K562 (cell line): ENCODE measurements around the gene ZNF514. TPM values are rescaled to one million over a fixed set of nuclear protein-coding genes. Genes with fewer than 3 reads are reported as not detected.

Experiments used
- ADNP ChIP-seq: fragments of 200-800 bp; sonication (Bioruptor generic); IDR thresholded peaks from 2 replicates; pipeline ENCODE4 v1.6.1; 2016; ENCODE audit warnings: missing genetic modification characterization, missing compliant biosample characterization
- CBX1 ChIP-seq: sonication (generic); IDR thresholded peaks from 2 replicates; pipeline ENCODE4 v1.6.1; 2016; ENCODE audit warnings: antibody characterized with exemption, low read depth, mild to moderate bottlenecking
- GATA2 ChIP-seq: sonication (generic); formaldehyde crosslinking; IDR thresholded peaks from 2 replicates; pipeline ENCODE4 v1.4.0; 2020; ENCODE audit warnings: mild to moderate bottlenecking, missing genetic modification reagents
- PCBP1 ChIP-seq: fragments of 200-400 bp; formaldehyde crosslinking; IDR thresholded peaks from 2 replicates; pipeline ENCODE4 v1.6.1; 2018; ENCODE audit warnings: mild to moderate bottlenecking, low read depth, low read length; ENCODE audit not compliant: poor library complexity, severe bottlenecking
- PML ChIP-seq: IDR thresholded peaks from 2 replicates; pipeline ENCODE4 v1.6.1; 2012; ENCODE audit warnings: low read length, inconsistent platforms
- SMAD3 ChIP-seq: fragments of 450-650 bp; formaldehyde crosslinking; conservative IDR thresholded peaks from 2 replicates; pipeline ENCODE4 v1.4.0; 2020; ENCODE audit warnings: mild to moderate bottlenecking
- SP2 ChIP-seq: IDR thresholded peaks from 2 replicates; pipeline ENCODE4 v1.6.1; 2011; ENCODE audit warnings: mild to moderate bottlenecking, low read depth, low read length, moderate library complexity; ENCODE audit not compliant: poor library complexity, severe bottlenecking; ENCODE audit errors: extremely low read depth
- TGIF2 ChIP-seq: sonication (generic); formaldehyde crosslinking; IDR thresholded peaks from 2 replicates; pipeline ENCODE4 v1.8.1; 2022; ENCODE audit warnings: mild to moderate bottlenecking, missing genetic modification reagents, moderate library complexity
- ZNF232 ChIP-seq: sonication (generic); formaldehyde crosslinking; IDR thresholded peaks from 2 replicates; pipeline ENCODE4 v1.8.0; 2022; ENCODE audit warnings: mild to moderate bottlenecking, missing genetic modification reagents
- polyA plus RNA-seq, 8 experiments: library from polyadenylated mRNA; depleted of rRNA in 4 of 8; stranded (reverse) in 5 of 8; unstranded in 3 of 8; fragments of >200 nt; fragmentation: Nextera tagmentation in 2 of 8; fragmentation: Illumina TruSeq in 1 of 8; extraction: Ambion mirVana in 2 of 8; extraction: Trizol in 1 of 8; gene quantifications; 2 replicates each; pipeline versions ENCODE4 v1.2.1 to v1.2.3, GENCODE V29; 2011 to 2014; ENCODE audit warnings: inconsistent platforms in 1 of 8, missing spikeins in 1 of 8
- total RNA-seq, 7 experiments: library from RNA; depleted of rRNA in 6 of 7; stranded (reverse); fragments of >200 nt in 6 of 7; fragmentation: Illumina TruSeq in 2 of 7; extraction: Trizol in 2 of 7; gene quantifications; 2 replicates each; pipeline versions ENCODE4 v1.2.1 to v1.2.3, GENCODE V29; 2011 to 2021; ENCODE audit warnings: low replicate concordance in 1 of 7
- TF ChIP-seq, protein P1 (sequence below): IDR thresholded peaks from 3 replicates; pipeline ENCODE4 v1.6.1; 2011; ENCODE audit warnings: borderline replicate concordance, mild to moderate bottlenecking; ENCODE audit not compliant: insufficient read length, insufficient read depth
- TF ChIP-seq, protein P2 (sequence below): sonication (generic); formaldehyde crosslinking; IDR thresholded peaks from 2 replicates; pipeline ENCODE4 v1.8.0; 2023; ENCODE audit warnings: mild to moderate bottlenecking, missing genetic modification reagents
- TF ChIP-seq, protein P3 (sequence below): fragments of 250-450 bp; sonication (Bioruptor Pico); IDR thresholded peaks from 2 replicates; pipeline ENCODE4 v1.8.0; 2022; ENCODE audit warnings: moderate library complexity, mild to moderate bottlenecking, inconsistent platforms
- TF ChIP-seq, protein P4 (sequence below): sonication (generic); formaldehyde crosslinking; IDR thresholded peaks from 2 replicates; pipeline ENCODE4 v1.8.0; 2022; ENCODE audit warnings: mild to moderate bottlenecking, missing genetic modification reagents
- TF ChIP-seq, protein P5 (sequence below), 2 experiments: fragments of 250-450 bp in 1 of 2; fragments of 450-650 bp in 1 of 2; sonication (Bioruptor Pico) in 1 of 2; IDR thresholded peaks; 2 replicates each; pipeline versions ENCODE4 v1.6.1 to v1.8.0; 2016 to 2021; ENCODE audit warnings: mild to moderate bottlenecking in 2 of 2, moderate library complexity in 2 of 2, missing compliant biosample characterization in 1 of 2, missing genetic modification characterization in 1 of 2
- TF ChIP-seq, protein P6 (sequence below): fragments of 150-350 bp; conservative IDR thresholded peaks from 2 replicates; pipeline ENCODE4 v1.6.1; 2014; ENCODE audit warnings: low read length

Gene ZNF514
- total and polyA plus RNA-seq, 9 of the 15 experiments (the other 6 are each of a cell fraction or from before 2014, with no cell fraction given): 7.5 to 17.7 (median 11.4) TPM

DNA sequence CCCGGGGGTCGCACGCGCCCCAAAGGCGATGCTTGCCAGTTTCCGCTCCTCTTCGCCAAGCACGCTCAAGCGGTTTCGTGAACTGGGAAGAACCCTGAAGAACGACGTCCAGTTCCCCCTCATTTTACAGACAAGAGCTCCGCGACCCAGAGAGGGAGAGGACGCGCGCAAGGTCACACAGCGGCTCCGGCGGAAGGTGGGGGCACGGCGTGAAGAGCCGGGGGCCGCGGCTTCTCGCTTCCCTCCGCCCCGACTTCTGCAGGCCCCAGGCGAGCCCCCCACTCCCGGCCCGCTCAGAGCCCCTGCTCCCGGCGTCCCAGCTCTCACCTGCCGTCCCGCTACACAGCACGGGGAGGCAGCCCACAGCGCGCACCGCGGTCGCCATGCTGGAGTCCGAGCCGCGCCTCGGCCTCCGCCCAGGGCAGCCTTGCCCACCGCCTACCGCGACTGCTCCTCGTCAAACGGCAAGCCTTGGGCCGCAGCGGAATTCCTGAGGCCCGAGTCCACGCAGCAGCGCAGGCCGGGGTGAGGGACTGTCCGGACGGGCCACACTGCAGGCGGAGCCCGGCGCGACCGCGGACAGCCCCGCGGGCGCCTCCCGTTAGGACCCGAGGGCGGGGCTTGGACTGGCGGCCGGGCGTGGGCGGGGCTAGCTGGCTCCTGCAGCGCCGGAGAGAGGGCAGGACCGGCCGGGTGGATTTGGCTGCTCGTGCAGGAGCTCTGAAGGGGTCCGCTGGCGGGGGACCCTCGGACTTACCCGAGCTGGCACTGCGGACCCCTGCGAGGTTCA lies 38.0 kb downstream of the ZNF514 start, which contains the start of gene MRPS5 (continued):
- TF ChIP-seq TGIF2 (CRISPR knock-in tag) (no peak), ADNP (tag) (no peak), PCBP1 (peak; percentile 79), CBX1 (peak; percentile 90; the same call in 1 of the 2 replicates), SMAD3 (CRISPR knock-in tag) (no peak), PML (peak; percentile 73), SP2 (no peak), ZNF232 (CRISPR knock-in tag) (no peak), GATA2 (CRISPR knock-in tag) (no peak)
- TF ChIP-seq, protein P1, sequence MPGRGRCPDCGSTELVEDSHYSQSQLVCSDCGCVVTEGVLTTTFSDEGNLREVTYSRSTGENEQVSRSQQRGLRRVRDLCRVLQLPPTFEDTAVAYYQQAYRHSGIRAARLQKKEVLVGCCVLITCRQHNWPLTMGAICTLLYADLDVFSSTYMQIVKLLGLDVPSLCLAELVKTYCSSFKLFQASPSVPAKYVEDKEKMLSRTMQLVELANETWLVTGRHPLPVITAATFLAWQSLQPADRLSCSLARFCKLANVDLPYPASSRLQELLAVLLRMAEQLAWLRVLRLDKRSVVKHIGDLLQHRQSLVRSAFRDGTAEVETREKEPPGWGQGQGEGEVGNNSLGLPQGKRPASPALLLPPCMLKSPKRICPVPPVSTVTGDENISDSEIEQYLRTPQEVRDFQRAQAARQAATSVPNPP: no peak
- TF ChIP-seq, protein P2, sequence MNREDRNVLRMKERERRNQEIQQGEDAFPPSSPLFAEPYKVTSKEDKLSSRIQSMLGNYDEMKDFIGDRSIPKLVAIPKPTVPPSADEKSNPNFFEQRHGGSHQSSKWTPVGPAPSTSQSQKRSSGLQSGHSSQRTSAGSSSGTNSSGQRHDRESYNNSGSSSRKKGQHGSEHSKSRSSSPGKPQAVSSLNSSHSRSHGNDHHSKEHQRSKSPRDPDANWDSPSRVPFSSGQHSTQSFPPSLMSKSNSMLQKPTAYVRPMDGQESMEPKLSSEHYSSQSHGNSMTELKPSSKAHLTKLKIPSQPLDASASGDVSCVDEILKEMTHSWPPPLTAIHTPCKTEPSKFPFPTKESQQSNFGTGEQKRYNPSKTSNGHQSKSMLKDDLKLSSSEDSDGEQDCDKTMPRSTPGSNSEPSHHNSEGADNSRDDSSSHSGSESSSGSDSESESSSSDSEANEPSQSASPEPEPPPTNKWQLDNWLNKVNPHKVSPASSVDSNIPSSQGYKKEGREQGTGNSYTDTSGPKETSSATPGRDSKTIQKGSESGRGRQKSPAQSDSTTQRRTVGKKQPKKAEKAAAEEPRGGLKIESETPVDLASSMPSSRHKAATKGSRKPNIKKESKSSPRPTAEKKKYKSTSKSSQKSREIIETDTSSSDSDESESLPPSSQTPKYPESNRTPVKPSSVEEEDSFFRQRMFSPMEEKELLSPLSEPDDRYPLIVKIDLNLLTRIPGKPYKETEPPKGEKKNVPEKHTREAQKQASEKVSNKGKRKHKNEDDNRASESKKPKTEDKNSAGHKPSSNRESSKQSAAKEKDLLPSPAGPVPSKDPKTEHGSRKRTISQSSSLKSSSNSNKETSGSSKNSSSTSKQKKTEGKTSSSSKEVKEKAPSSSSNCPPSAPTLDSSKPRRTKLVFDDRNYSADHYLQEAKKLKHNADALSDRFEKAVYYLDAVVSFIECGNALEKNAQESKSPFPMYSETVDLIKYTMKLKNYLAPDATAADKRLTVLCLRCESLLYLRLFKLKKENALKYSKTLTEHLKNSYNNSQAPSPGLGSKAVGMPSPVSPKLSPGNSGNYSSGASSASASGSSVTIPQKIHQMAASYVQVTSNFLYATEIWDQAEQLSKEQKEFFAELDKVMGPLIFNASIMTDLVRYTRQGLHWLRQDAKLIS (CRISPR knock-in tag): peak; percentile 87
- TF ChIP-seq, protein P3, sequence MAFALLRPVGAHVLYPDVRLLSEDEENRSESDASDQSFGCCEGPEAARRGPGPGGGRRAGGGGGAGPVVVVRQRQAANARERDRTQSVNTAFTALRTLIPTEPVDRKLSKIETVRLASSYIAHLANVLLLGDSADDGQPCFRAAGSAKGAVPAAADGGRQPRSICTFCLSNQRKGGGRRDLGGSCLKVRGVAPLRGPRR (CRISPR knock-in tag): no peak
- TF ChIP-seq, protein P4, sequence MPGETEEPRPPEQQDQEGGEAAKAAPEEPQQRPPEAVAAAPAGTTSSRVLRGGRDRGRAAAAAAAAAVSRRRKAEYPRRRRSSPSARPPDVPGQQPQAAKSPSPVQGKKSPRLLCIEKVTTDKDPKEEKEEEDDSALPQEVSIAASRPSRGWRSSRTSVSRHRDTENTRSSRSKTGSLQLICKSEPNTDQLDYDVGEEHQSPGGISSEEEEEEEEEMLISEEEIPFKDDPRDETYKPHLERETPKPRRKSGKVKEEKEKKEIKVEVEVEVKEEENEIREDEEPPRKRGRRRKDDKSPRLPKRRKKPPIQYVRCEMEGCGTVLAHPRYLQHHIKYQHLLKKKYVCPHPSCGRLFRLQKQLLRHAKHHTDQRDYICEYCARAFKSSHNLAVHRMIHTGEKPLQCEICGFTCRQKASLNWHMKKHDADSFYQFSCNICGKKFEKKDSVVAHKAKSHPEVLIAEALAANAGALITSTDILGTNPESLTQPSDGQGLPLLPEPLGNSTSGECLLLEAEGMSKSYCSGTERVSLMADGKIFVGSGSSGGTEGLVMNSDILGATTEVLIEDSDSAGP (CRISPR knock-in tag): 0 out of 2 replicates have a peak, but pooled peaks have one; percentile 22
- TF ChIP-seq, protein P5, sequence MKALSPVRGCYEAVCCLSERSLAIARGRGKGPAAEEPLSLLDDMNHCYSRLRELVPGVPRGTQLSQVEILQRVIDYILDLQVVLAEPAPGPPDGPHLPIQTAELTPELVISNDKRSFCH (CRISPR knock-in tag; IDR thresholded peaks at IDR 0.05): no peak
- TF ChIP-seq, protein P5 (tag; IDR thresholded peaks at IDR 0.05): peak; percentile 51; the same call in 1 of the 2 replicates
- TF ChIP-seq, protein P6, sequence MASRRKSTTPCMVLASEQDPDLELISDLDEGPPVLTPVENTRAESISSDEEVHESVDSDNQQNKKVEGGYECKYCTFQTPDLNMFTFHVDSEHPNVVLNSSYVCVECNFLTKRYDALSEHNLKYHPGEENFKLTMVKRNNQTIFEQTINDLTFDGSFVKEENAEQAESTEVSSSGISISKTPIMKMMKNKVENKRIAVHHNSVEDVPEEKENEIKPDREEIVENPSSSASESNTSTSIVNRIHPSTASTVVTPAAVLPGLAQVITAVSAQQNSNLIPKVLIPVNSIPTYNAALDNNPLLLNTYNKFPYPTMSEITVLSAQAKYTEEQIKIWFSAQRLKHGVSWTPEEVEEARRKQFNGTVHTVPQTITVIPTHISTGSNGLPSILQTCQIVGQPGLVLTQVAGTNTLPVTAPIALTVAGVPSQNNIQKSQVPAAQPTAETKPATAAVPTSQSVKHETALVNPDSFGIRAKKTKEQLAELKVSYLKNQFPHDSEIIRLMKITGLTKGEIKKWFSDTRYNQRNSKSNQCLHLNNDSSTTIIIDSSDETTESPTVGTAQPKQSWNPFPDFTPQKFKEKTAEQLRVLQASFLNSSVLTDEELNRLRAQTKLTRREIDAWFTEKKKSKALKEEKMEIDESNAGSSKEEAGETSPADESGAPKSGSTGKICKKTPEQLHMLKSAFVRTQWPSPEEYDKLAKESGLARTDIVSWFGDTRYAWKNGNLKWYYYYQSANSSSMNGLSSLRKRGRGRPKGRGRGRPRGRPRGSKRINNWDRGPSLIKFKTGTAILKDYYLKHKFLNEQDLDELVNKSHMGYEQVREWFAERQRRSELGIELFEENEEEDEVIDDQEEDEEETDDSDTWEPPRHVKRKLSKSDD: no peak
